MCF 10A (cell line): ENCODE measurements around the gene TMEM190. TPM values are rescaled to one million over a fixed set of nuclear protein-coding genes. Genes with fewer than 3 reads are reported as not detected.

ENCODE experiments used
- BruUV-seq: library from RNA; stranded (reverse); fragments of 400-500 nt; replicated peaks from 2 replicates; lab custom pipeline; 2021; lab: Mats Ljungman, UMichigan
- CTCF ChIA-PET: fragments of 300-600 bp; sonication (Branson Sonifier 250); formaldehyde crosslinking; extraction: SDS; loops from one replicate; lab custom pipeline; 2021; ENCODE audit warnings: antibody characterized with exemption, inconsistent platforms; lab: Yijun Ruan, JAX
- POLR2A ChIA-PET: fragments of 300-600, 350-650 bp; sonication (Branson Sonifier 250); formaldehyde crosslinking; extraction: SDS; loops from one replicate; lab custom pipeline; 2020; ENCODE audit warnings: antibody characterized with exemption, inconsistent platforms; lab: Yijun Ruan, JAX
- DNase-seq: peaks from one replicate; pipeline ENCODE4 v3.0.0-alpha.2; 2018; ENCODE audit not compliant: unreplicated experiment
- H3K27ac Mint-ChIP-seq: one replicate; pipeline ENCODE4 v1.8.0; 2022; ENCODE audit warnings: mild to moderate bottlenecking, low read depth, mixed read lengths; ENCODE audit not compliant: unreplicated experiment
- H3K27me3 Mint-ChIP-seq: one replicate; pipeline ENCODE4 v1.8.0; 2022; ENCODE audit warnings: mixed read lengths; ENCODE audit not compliant: insufficient read depth, unreplicated experiment
- H3K36me3 Mint-ChIP-seq: one replicate; pipeline ENCODE4 v1.8.0; 2022; ENCODE audit warnings: mild to moderate bottlenecking, moderate library complexity, mixed read lengths; ENCODE audit not compliant: insufficient read depth, unreplicated experiment
- H3K4me1 Mint-ChIP-seq: one replicate; pipeline ENCODE4 v1.8.0; 2022; ENCODE audit warnings: mixed read lengths; ENCODE audit not compliant: insufficient read depth, unreplicated experiment
- H3K4me3 Mint-ChIP-seq: one replicate; pipeline ENCODE4 v1.8.0; 2022; ENCODE audit warnings: mild to moderate bottlenecking, moderate library complexity, mixed read lengths; ENCODE audit not compliant: unreplicated experiment
- H3K9me3 Mint-ChIP-seq: one replicate; pipeline ENCODE4 v1.8.0; 2022; ENCODE audit warnings: mixed read lengths; ENCODE audit not compliant: unreplicated experiment
- intact Hi-C: fragments of 100-400 bp; cut with micrococcal nuclease; formaldehyde crosslinking; loops from 2 replicates; pipeline ENCODE4 v1.14.1; 2022
- total RNA-seq: library from RNA; stranded (reverse); gene quantifications from 2 replicates; pipeline ENCODE4 v1.2.3, GENCODE V29; 2022
- TF ChIP-seq, protein P1 (sequence below): fragments of 200-600 bp; IDR thresholded peaks from one replicate; pipeline ENCODE4 v1.8.0; 2022; ENCODE audit warnings: antibody characterized with exemption, mild to moderate bottlenecking; ENCODE audit not compliant: unreplicated experiment

The TMEM190 gene
- total RNA-seq, 1 experiment from 2014 or later: 0.58 TPM

DNA sequence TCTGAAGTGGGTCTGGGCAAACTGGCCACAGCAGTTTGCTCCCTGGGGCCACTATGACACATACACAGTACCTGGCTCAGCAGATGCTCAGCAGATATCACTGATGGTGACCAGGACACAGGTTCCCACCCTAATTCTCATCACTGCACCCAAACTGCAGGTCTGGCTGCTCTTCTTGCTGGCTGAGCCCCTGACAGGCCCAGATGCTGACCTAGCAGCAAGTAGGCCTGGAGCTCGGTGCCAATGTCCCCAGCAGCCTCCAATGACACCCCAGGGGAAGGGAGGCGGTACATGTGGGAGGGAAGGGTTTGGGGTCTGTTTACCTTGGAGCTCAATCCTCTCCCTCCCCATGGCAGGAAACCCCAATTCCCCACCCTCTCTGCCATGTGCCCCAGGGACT is 25.9 kb downstream of the TMEM190 start:
- Mint-ChIP-seq H3K27me3 (no peaks in the 10 kb centered on the region), H3K27ac (no peak overlapping the region), H3K4me1 (peaks cover 21% of the 10 kb centered on the region), H3K9me3 (no peaks in the 10 kb centered on the region), H3K36me3 (peaks cover 53% of the 10 kb centered on the region), H3K4me3 (no peak overlapping the region)
- intact Hi-C loops: no loop called here
- no TSS peak for BruUV-seq
- CTCF ChIA-PET: interaction anchor here (0.9 to 1.1 kb wide), 4 partner anchors 16 to 111 kb away, joined by 3 to 5 read pairs (median 4); no protein-coding TSS in a partner anchor
- TF ChIP-seq, protein P1, sequence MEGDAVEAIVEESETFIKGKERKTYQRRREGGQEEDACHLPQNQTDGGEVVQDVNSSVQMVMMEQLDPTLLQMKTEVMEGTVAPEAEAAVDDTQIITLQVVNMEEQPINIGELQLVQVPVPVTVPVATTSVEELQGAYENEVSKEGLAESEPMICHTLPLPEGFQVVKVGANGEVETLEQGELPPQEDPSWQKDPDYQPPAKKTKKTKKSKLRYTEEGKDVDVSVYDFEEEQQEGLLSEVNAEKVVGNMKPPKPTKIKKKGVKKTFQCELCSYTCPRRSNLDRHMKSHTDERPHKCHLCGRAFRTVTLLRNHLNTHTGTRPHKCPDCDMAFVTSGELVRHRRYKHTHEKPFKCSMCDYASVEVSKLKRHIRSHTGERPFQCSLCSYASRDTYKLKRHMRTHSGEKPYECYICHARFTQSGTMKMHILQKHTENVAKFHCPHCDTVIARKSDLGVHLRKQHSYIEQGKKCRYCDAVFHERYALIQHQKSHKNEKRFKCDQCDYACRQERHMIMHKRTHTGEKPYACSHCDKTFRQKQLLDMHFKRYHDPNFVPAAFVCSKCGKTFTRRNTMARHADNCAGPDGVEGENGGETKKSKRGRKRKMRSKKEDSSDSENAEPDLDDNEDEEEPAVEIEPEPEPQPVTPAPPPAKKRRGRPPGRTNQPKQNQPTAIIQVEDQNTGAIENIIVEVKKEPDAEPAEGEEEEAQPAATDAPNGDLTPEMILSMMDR: no peak
- POLR2A ChIA-PET: interaction anchor here (0.6 to 1.1 kb wide), 2 partner anchors 8 to 15 kb away, joined by 3 read pairs; no protein-coding TSS in a partner anchor
- DNase-seq: no peak

DNA sequence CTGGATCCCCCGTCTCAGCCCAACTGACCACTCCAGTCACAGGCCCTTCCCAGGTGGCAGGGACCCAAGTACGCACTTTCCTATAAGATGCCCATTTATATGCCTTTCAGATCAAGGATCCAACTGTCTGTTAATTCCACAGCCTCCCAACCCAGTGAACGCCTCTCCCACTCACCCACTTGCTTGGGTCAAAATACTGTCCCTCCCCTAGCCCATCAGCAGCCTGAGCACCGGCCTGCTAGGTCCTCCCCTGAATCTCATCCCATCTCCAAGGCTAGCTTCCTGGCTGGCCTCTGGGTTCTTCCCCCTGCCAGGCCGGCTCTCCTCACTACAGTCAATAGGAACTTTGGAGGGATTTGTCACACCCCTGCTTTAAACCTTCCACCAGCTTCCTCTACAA is 29.0 kb downstream of the TMEM190 start:
- TF ChIP-seq, protein P1: no peak
- ChIA-PET POLR2A (interaction anchor here (0.7 to 6.1 kb wide), 4 partner anchors 17 to 265 kb away, joined by 3 to 57 read pairs (median 30); partner anchors contain the start of genes KMT5C, RPL28 and TMEM238), CTCF (interaction anchor here (0.5 to 1.9 kb wide), 6 partner anchors 62 to 1014 kb away, joined by 3 to 5 read pairs (median 4); no protein-coding TSS in a partner anchor)
- intact Hi-C loops: no loop called here
- Mint-ChIP-seq H3K4me3 (peak overlapping the region; percentile 94), H3K9me3 (no peaks in the 10 kb centered on the region), H3K36me3 (peaks cover 66% of the 10 kb centered on the region), H3K27ac (peak overlapping the region; percentile 99), H3K4me1 (peaks cover 21% of the 10 kb centered on the region), H3K27me3 (no peaks in the 10 kb centered on the region)
- no peak for DNase-seq
- BruUV-seq: no TSS peak

DNA sequence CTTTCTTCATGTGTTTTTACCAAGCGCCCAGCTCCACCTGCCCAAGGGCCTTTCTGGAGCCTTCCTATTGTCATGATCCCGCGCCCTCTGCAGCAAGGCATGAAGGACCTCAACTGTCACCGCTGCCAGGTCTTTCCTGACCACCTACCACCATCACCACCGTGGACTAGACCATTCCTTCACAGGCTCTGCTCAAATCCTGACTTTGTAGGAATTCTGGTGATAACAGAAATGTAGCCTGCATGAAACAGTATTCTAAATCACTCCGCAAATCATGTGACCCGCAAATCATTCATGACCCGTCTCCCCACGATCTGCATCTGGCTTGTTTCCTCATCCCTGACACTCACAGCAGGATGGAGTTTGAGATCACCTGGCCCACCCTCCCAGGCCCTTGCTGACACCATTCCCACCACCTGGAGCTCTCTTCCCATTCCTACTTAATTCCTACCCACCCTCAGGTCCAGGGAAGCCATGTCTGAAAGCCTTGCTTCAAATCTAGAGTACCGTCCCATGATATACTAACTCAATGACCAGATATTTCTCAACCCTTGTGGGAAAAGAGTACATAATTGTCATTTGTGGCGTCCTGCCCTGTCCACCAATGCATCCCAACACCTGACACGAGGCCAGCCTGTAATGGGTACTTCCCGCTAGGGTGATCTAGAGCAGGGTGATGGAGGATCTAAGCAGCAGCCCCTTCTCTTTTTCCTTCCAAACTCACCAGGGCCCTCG is 29.6 kb downstream of the TMEM190 start:
- H3K4me1 Mint-ChIP-seq: peaks cover 21% of the 10 kb centered on the region

More for the DNA sequence above, 29.6 kb downstream of the TMEM190 start:
- ChIA-PET CTCF (interaction anchor here (1.1 to 1.9 kb wide), 3 partner anchors 61 to 265 kb away, joined by 5 read pairs; no protein-coding TSS in a partner anchor), POLR2A (interaction anchor here (0.7 to 6.1 kb wide), 10 partner anchors 12 to 266 kb away, joined by 3 to 57 read pairs (median 9); partner anchors contain the start of genes KMT5C, PPP6R1, RPL28 and TMEM238)
- Mint-ChIP-seq H3K27ac (peak overlapping the region; percentile 99), H3K9me3 (no peaks in the 10 kb centered on the region), H3K36me3 (peaks cover 66% of the 10 kb centered on the region), H3K27me3 (no peaks in the 10 kb centered on the region), H3K4me3 (peak overlapping the region; percentile 94)
- intact Hi-C loops: no loop called here
- TF ChIP-seq, protein P1: no peak
- no TSS peak for BruUV-seq
- no peak for DNase-seq
